HG03066 (cell line): ENCODE measurements around the gene LYST.

Experiments used
- ATAC-seq: cut with Tn5 transposase; IDR thresholded peaks from one replicate; pipeline ENCODE4 v1.9.1; 2021; ENCODE audit warnings: low read depth; ENCODE audit not compliant: unreplicated experiment

Gene LYST

GRCh38 chr1:235726557-235726956 is 140.1 kb downstream of the LYST start:
- no peak for ATAC-seq

- no peak for ATAC-seq
Observed at GRCh38 chr1:235725434-235725833, 141.3 kb downstream of the LYST start.

GRCh38 chr1:235724730-235725129 is 142.0 kb downstream of the LYST start:
- ATAC-seq: no peak

- no peak for ATAC-seq
Observed at GRCh38 chr1:235722858-235723257, 143.8 kb downstream of the LYST start.

GRCh38 chr1:235721982-235722381 is 144.7 kb downstream of the LYST start:
- no peak for ATAC-seq

- ATAC-seq: no peak
Observed at GRCh38 chr1:235720544-235720943, 146.2 kb downstream of the LYST start.

- ATAC-seq: no peak
Observed at GRCh38 chr1:235714205-235714897, 152.4 kb downstream of the LYST start.

GRCh38 chr1:235712812-235713211 is 153.9 kb downstream of the LYST start:
- no peak for ATAC-seq

- ATAC-seq: no peak
Observed at GRCh38 chr1:235710687-235711086, 156.0 kb downstream of the LYST start.

- ATAC-seq: no peak
Observed at GRCh38 chr1:235709018-235709417, 157.7 kb downstream of the LYST start.

GRCh38 chr1:235708390-235708962 is 158.2 kb downstream of the LYST start:
- no peak for ATAC-seq

GRCh38 chr1:235703506-235703905 is 163.2 kb downstream of the LYST start:
- no peak for ATAC-seq

GRCh38 chr1:235702412-235702811 is 164.3 kb downstream of the LYST start:
- ATAC-seq: no peak

GRCh38 chr1:235697508-235697907 is 169.2 kb downstream of the LYST start:
- ATAC-seq: no peak

GRCh38 chr1:235689356-235689755 is 177.3 kb downstream of the LYST start:
- ATAC-seq: no peak

GRCh38 chr1:235688096-235688495 is 178.6 kb downstream of the LYST start:
- no peak for ATAC-seq

- no peak for ATAC-seq
Observed at GRCh38 chr1:235683653-235684052, 183.1 kb downstream of the LYST start.

GRCh38 chr1:235682216-235682615 is 184.5 kb downstream of the LYST start:
- no peak for ATAC-seq

- ATAC-seq: no peak
Observed at GRCh38 chr1:235679644-235680043, 187.1 kb downstream of the LYST start.

- ATAC-seq: no peak
Observed at GRCh38 chr1:235679005-235679404, 187.7 kb downstream of the LYST start.

GRCh38 chr1:235675152-235675890 is 191.4 kb downstream of the LYST start:
- no peak for ATAC-seq

GRCh38 chr1:235673981-235674380 is 192.7 kb downstream of the LYST start:
- ATAC-seq: no peak
